HG03108 (cell line): ENCODE data around the gene PAX3.
A peak's percentile ranks its signal among the peaks of the same experiment; 100 is the strongest.

Experiments used
- ATAC-seq: cut with Tn5 transposase; IDR thresholded peaks from one replicate; pipeline ENCODE4 v1.9.1; 2021; ENCODE audit warnings: moderate library complexity; ENCODE audit not compliant: unreplicated experiment

PAX3 gene

GRCh38 chr2:222298311-222299150, at the start of gene PAX3:
Gene PAX3, minus strand, starts transcription at chr2:222298998. Its CDS starts 383 bp downstream, at chr2:222298615.
- no peak for ATAC-seq

DNA sequence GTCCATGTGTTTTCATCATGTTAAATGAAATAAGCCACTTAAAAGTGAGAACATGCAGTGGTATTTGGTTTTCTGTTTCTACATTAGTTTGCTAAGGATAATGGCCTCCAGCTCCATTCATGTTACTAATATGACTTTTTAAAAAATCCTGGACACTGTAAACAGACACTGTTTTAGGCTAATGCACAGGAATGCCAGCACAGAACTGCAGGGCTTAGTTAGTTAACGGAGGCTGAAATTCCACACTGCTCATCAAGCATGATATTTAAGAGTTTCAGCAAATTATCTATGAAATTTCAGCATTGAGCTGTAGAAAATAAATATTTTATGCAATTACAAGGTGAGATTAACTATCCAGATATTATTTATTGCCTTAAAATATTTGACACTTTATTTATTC, 42.5 kb upstream of the PAX3 start:
- no peak for ATAC-seq

- ATAC-seq: no peak
Observed at GRCh38 chr2:222338374-222338773, 39.6 kb upstream of the PAX3 start.

DNA sequence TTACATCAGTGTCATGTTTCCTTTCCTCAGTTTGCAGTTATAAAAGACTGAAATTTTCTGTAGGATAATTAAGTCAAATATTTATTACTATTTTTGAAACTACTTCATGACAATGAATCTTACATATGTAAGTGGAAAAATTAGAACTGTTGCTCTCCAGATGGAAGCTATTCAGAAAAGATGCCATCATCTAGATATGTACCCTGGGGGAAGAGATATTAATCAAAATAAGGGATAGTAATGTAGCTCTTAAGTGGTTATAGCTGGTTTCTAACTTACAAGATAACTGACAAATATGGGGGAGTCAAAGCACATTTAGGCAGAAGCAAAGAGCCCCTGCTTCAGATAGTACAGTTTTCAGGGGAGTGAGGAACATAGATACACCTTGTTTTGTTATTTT, 38.1 kb upstream of the PAX3 start:
- ATAC-seq: no peak

- ATAC-seq: no peak
Observed at GRCh38 chr2:222336442-222336841, 37.6 kb upstream of the PAX3 start.

- no peak for ATAC-seq
Observed at GRCh38 chr2:222334914-222335313, 36.1 kb upstream of the PAX3 start.

DNA sequence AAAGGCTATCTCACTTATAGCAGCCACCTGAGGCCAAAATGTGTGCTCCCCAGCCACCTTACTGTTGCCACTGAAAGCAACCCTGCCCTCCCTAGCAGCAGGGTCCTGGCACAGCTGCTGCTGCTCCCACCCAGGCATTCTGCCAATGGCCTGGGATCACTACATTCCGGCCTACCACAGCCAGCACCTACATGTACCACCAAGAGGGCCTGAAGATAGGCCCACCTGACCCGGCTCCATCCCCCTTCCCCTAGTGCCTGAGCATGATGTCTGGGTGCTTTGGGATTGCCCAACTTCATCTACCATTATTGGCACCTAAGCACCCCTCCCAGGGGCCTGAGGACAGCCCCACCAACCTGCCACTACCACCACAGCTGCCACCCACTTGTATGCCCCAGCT, 34.6 kb upstream of the PAX3 start:
- ATAC-seq: no peak

- no peak for ATAC-seq
Observed at GRCh38 chr2:222332116-222332515, 33.3 kb upstream of the PAX3 start.

GRCh38 chr2:222330910-222331309, 32.1 kb upstream of the PAX3 start:
- ATAC-seq: no peak

DNA sequence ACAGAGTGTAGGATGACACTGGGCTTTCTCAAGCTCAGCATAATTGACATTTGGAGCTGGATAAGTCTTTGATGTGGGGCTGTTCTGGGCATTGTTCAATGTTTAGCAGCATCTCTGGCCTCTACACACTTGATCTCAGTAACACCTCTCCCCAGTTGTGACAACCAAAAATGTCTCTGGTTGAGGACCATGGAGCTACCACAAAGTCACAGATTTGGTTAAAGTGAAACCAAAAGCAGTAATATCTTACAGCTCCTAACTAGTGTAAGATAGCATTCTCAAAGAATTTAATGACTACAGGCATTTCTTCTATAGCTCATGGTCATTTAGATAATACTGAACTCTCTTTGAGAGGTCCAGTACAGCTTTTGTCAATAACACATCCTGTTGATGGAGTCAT, 23.4 kb upstream of the PAX3 start:
- no peak for ATAC-seq

GRCh38 chr2:222320436-222321395, 21.9 kb upstream of the PAX3 start:
- ATAC-seq: no peak

GRCh38 chr2:222319586-222320435, 21.0 kb upstream of the PAX3 start:
- ATAC-seq: peak; percentile 44

GRCh38 chr2:222318712-222319585, 20.2 kb upstream of the PAX3 start:
- peak; percentile 45 for ATAC-seq

GRCh38 chr2:222318026-222318711, 19.4 kb upstream of the PAX3 start:
- peak; percentile 40 for ATAC-seq

- ATAC-seq: no peak
Observed at GRCh38 chr2:222315443-222316121, 16.8 kb upstream of the PAX3 start.

GRCh38 chr2:222313816-222314215, 15.0 kb upstream of the PAX3 start:
- ATAC-seq: no peak

DNA sequence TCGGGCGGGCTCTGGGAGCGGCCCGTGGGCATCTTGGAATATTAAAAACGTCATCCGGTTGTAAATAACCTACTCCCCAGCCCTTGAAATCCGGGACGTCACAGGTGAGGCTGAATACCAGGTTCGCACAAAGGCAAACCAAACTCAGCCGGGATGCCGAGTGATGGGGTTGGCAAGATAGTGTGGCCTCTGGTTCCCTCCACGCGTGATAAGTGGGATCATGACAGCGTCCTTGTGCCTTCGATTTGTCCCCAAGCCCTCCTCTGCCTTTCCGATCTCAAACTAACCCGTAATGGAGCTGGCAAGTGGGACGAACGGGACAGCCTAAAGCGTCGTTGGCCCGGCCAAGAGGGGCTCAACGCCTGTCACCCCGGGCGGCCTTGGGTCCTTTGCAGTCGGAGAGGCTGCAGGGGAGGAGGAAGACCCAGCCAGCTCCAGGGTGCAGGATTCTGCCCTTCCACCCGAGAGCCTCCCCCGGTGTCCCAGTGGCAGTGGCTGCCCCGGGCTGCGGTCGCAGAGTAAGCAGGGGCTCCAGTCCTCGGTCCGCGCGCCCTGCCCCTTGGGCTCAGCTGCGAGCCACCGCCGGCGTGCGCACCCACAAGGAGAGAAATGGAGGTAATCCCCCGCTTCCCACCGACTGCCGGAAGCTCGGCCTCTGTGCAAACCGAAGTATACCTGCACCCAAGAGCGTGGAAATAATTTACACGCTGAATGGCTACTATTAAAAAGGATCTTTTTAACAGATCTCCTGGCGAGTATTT, 13.4 kb upstream of the PAX3 start:
- no peak for ATAC-seq
